HG02885 (cell line): ENCODE results near the gene EPHB6.

Experiments
- ATAC-seq: cut with Tn5 transposase; IDR thresholded peaks from one replicate; pipeline ENCODE4 v1.9.1; 2021; ENCODE audit warnings: mild to moderate bottlenecking; ENCODE audit not compliant: unreplicated experiment, poor library complexity

Gene EPHB6

GRCh38 chr7:142894112-142894984, 39.5 kb downstream of the EPHB6 start:
- ATAC-seq, result no peak

- no peak for ATAC-seq
These were observed 40.2 kb downstream of the EPHB6 start for GRCh38 chr7:142894985-142895593.

- no peak for ATAC-seq
These were observed 41.3 kb downstream of the EPHB6 start for GRCh38 chr7:142896151-142896550.

GRCh38 chr7:142896741-142897379, 42.0 kb downstream of the EPHB6 start:
- no peak for ATAC-seq

GRCh38 chr7:142897691-142898090, 42.8 kb downstream of the EPHB6 start:
- no peak for ATAC-seq

GRCh38 chr7:142898377-142899170, 43.7 kb downstream of the EPHB6 start:
- ATAC-seq, result no peak

GRCh38 chr7:142899661-142900060, 44.8 kb downstream of the EPHB6 start:
- no peak for ATAC-seq

- ATAC-seq, result no peak
These were observed 46.8 kb downstream of the EPHB6 start for GRCh38 chr7:142901426-142902259.

GRCh38 chr7:142904128-142904527, 49.3 kb downstream of the EPHB6 start:
- no peak for ATAC-seq

GRCh38 chr7:142905759-142906158, 50.9 kb downstream of the EPHB6 start:
- no peak for ATAC-seq

- no peak for ATAC-seq
These were observed 51.8 kb downstream of the EPHB6 start for GRCh38 chr7:142906643-142907042.

GRCh38 chr7:142908290-142908689, 53.4 kb downstream of the EPHB6 start:
- ATAC-seq, result no peak

GRCh38 chr7:142908921-142909890, 54.3 kb downstream of the EPHB6 start:
- no peak for ATAC-seq

GRCh38 chr7:142910031-142910433, 55.2 kb downstream of the EPHB6 start:
- ATAC-seq, result no peak

- ATAC-seq, result no peak
These were observed 55.6 kb downstream of the EPHB6 start for GRCh38 chr7:142910481-142910880.

- ATAC-seq, result no peak
These were observed 58.2 kb downstream of the EPHB6 start for GRCh38 chr7:142913051-142913450.

GRCh38 chr7:142913566-142913965, 58.7 kb downstream of the EPHB6 start:
- no peak for ATAC-seq

- no peak for ATAC-seq
These were observed 59.2 kb downstream of the EPHB6 start for GRCh38 chr7:142914121-142914520.

GRCh38 chr7:142915315-142915714, 60.4 kb downstream of the EPHB6 start:
- no peak for ATAC-seq
